HepG2 (cell line): Measurements from ENCODE around the gene PRSS1. TPM values are rescaled to one million over a fixed set of nuclear protein-coding genes. Genes with fewer than 3 reads are reported as not detected.

Source experiments
- ATAC-seq: fragments of 200-7000 bp; cut with Tn5 transposase; 3 replicates; pipeline ENCODE4 v1.9.1; 2020; ENCODE audit warnings: mild to moderate bottlenecking, moderate library complexity
- BruUV-seq: library from RNA; stranded (reverse); fragments of 400-500 nt; replicated peaks from 2 replicates; lab custom pipeline; 2021; lab: Mats Ljungman, UMichigan
- CTCF ChIA-PET: fragments of 300-600 bp; formaldehyde crosslinking; extraction: SDS; loops from one replicate; lab custom pipeline; 2021; ENCODE audit warnings: low total read pairs, inconsistent platforms, low intra/inter-chr PET ratio; lab: Yijun Ruan, JAX
- POLR2A ChIA-PET: fragments of 350-600 bp; sonication (Branson Sonifier 250); formaldehyde crosslinking; loops from one replicate; lab custom pipeline; 2020; ENCODE audit warnings: antibody characterized with exemption, inconsistent platforms; lab: Yijun Ruan, JAX
- DNase-seq: peaks from one replicate; pipeline ENCODE4 v3.0.0-alpha.2; 2015; ENCODE audit warnings: low spot score
- FAIRE-seq: peaks from 3 replicates; lab custom pipeline; 2011; peaks lifted over from hg19 to GRCh38; lab: Jason Lieb, UNC
- H2AFZ ChIP-seq: one replicate; pipeline ENCODE4 v1.6.1; 2011; ENCODE audit warnings: low read length, inconsistent platforms
- H3K27ac ChIP-seq: fragments of 300-600 bp; 3 replicates; pipeline ENCODE4 v1.8.0; 2011; ENCODE audit warnings: mixed run types, mild to moderate bottlenecking, mixed read lengths, low read length, inconsistent platforms; ENCODE audit not compliant: insufficient read depth; ENCODE audit errors: extremely low read length
- H3K27me3 ChIP-seq, 2 experiments: fragments of 200-600 bp in 1 of 2; 2 replicates in 1 of 2; 3 replicates in 1 of 2; pipeline versions ENCODE4 v1.6.0 to v1.8.0; 2011; ENCODE audit warnings: low read length in 2 of 2, mild to moderate bottlenecking in 2 of 2, moderate library complexity in 2 of 2, inconsistent platforms in 1 of 2; ENCODE audit not compliant: insufficient read depth in 2 of 2, control insufficient read depth in 1 of 2
- H3K36me3 ChIP-seq, 2 experiments: fragments of 200-600 bp in 1 of 2; replicated peaks in 1 of 2; 2 replicates in 1 of 2; 3 replicates in 1 of 2; pipeline versions ENCODE4 v1.5.1 to v1.8.0; 2011; ENCODE audit warnings: low read length in 2 of 2, inconsistent platforms in 1 of 2; ENCODE audit not compliant: insufficient read depth in 2 of 2, control insufficient read depth in 1 of 2
- H3K4me1 ChIP-seq: 2 replicates; pipeline ENCODE4 v1.5.1; 2012; ENCODE audit warnings: low read length, inconsistent platforms; ENCODE audit not compliant: insufficient read depth
- H3K4me2 ChIP-seq: 2 replicates; pipeline ENCODE4 v1.6.0; 2011; ENCODE audit warnings: low read depth, low read length, inconsistent platforms
- H3K4me3 ChIP-seq, 3 experiments: fragments of 200-600 bp in 1 of 3; sonication (generic), shearing (Covaris generic) in 1 of 3; replicated peaks in 1 of 3; 2 replicates each; pipeline ENCODE4 v1.5.1; 2011 to 2016; ENCODE audit warnings: low read length in 3 of 3, inconsistent platforms in 2 of 3, low read depth in 2 of 3, mild to moderate bottlenecking in 2 of 3, control low read depth in 1 of 3, mixed read lengths in 1 of 3; ENCODE audit not compliant: insufficient read depth in 1 of 3
- H3K79me2 ChIP-seq: one replicate; pipeline ENCODE4 v1.6.1; 2011; ENCODE audit warnings: low read length, inconsistent platforms; ENCODE audit not compliant: insufficient read depth
- H3K9ac ChIP-seq: 2 replicates; pipeline ENCODE4 v1.6.0; 2011; ENCODE audit warnings: mild to moderate bottlenecking, low read depth, low read length, inconsistent platforms; ENCODE audit not compliant: insufficient read depth
- H3K9me3 ChIP-seq: 2 replicates; pipeline ENCODE4 v1.5.1; 2012; ENCODE audit warnings: mild to moderate bottlenecking, low read length
- H4K20me1 ChIP-seq: 2 replicates; pipeline ENCODE4 v1.6.0; 2011; ENCODE audit warnings: inconsistent platforms, mild to moderate bottlenecking, low read length, moderate library complexity; ENCODE audit not compliant: insufficient read depth
- FUBP1 ChIP-seq: sonication (generic); formaldehyde crosslinking; IDR thresholded peaks from 2 replicates; pipeline ENCODE4 v1.5.1; 2020; ENCODE audit warnings: missing genetic modification reagents, mild to moderate bottlenecking, borderline replicate concordance
- GATAD1 ChIP-seq: IDR thresholded peaks from 2 replicates; pipeline ENCODE4 v1.6.1; 2016; ENCODE audit warnings: missing genetic modification reagents, missing compliant biosample characterization
- GTF2F1 ChIP-seq: fragments of 150-350 bp; IDR thresholded peaks from 2 replicates; pipeline ENCODE4 v1.6.1; 2014; ENCODE audit warnings: low read length
- GZF1 ChIP-seq: sonication (generic); formaldehyde crosslinking; IDR thresholded peaks from 2 replicates; pipeline ENCODE4 v1.5.1; 2020; ENCODE audit warnings: mild to moderate bottlenecking, missing genetic modification reagents
- NFAT5 ChIP-seq: sonication (generic); formaldehyde crosslinking; IDR thresholded peaks from 2 replicates; pipeline ENCODE4 v1.4.0; 2020; ENCODE audit warnings: missing genetic modification reagents
- SATB2 ChIP-seq: sonication (generic); formaldehyde crosslinking; IDR thresholded peaks from 2 replicates; pipeline ENCODE4 v1.5.0; 2020; ENCODE audit warnings: missing genetic modification reagents
- ZNF530 ChIP-seq: sonication (generic); formaldehyde crosslinking; IDR thresholded peaks from 2 replicates; pipeline ENCODE4 v1.5.0; 2020; ENCODE audit warnings: low read depth, mild to moderate bottlenecking, missing genetic modification reagents
- ZNF589 ChIP-seq: sonication (generic); formaldehyde crosslinking; conservative IDR thresholded peaks from 2 replicates; pipeline ENCODE4 v1.8.0; 2022; ENCODE audit warnings: mild to moderate bottlenecking, moderate library complexity, missing genetic modification reagents
- ZNF609 ChIP-seq: sonication (generic); formaldehyde crosslinking; IDR thresholded peaks from 2 replicates; pipeline ENCODE4 v1.4.0; 2020; ENCODE audit warnings: mild to moderate bottlenecking, missing genetic modification reagents, borderline replicate concordance
- WGBS: methylation state at CpG from one replicate; pipeline ENCODE4 v1.1.6; 2017; ENCODE audit warnings: low lambda C conversion rate; 5-methylcytosine and 5-hydroxymethylcytosine counted together
- in situ Hi-C: cut with HindIII; loops from 2 replicates; pipeline ENCODE4 v1.10.0; 2017; ENCODE audit warnings: low pct_unique_long_range_greater_than_20kb; ENCODE audit not compliant: extremely low pct_ligation_motif_present
- intact Hi-C: fragments of 100-400 bp; cut with micrococcal nuclease; formaldehyde crosslinking; loops from one replicate; pipeline ENCODE4 v1.10.0; 2022; ENCODE audit not compliant: unreplicated experiment
- polyA plus RNA-seq, 8 experiments: library from polyadenylated mRNA; depleted of rRNA in 3 of 8; stranded (reverse) in 7 of 8; unstranded in 1 of 8; fragments of >200 nt; fragmentation: Illumina TruSeq in 4 of 8; extraction: Trizol in 4 of 8; gene quantifications; 2 replicates each; pipeline versions ENCODE4 v1.2.1 to v1.2.3, GENCODE V29; 2011 to 2016; ENCODE audit warnings: low read depth in 4 of 8, missing spikeins in 1 of 8, mixed read lengths in 1 of 8; ENCODE audit not compliant: insufficient read depth in 1 of 8
- total RNA-seq, 5 experiments: library from RNA; depleted of rRNA; stranded (reverse); fragments of >200 nt; fragmentation: Illumina TruSeq; extraction: Trizol; gene quantifications; 2 replicates each; pipeline ENCODE4 v1.2.3, GENCODE V29; 2016; ENCODE audit warnings: low read depth in 1 of 5

The PRSS1 gene
- total and polyA plus RNA-seq, 2 of the 13 experiments (the other 11 are each of a cell fraction or from before 2014, with no cell fraction given), result not detected

- Histone ChIP-seq H4K20me1 (no peaks in the 10 kb centered on the region), H3K4me1 (no peaks in the 10 kb centered on the region), H3K27ac (no peak overlapping the region), H3K4me2 (no peak overlapping the region), H3K4me3 (no peak overlapping the region), H3K79me2 (no peaks in the 10 kb centered on the region), H3K27me3 (peaks cover 0 to 7% of the 10 kb centered on the region in 2 experiments; a peak in 2 of 5 replicates), H3K9me3 (no peaks in the 10 kb centered on the region), H2AFZ (no peak overlapping the region), H3K9ac (no peak overlapping the region), H3K36me3 (no peaks in the 10 kb centered on the region)
- intact Hi-C loops, result loop anchor here (1.0 kb wide), 1 partner anchor 71 kb away; no protein-coding TSS in a partner anchor
- ChIA-PET POLR2A (no interaction called here), CTCF (interaction anchor here (1.2 kb wide), 1 partner anchor 71 kb away, joined by 4 read pairs; no protein-coding TSS in a partner anchor)
- 66% methylated on average over 4 of the region's 4 CpGs for WGBS
- in situ Hi-C loops, result no loop called here
- FAIRE-seq (no peak), DNase-seq (no peak), ATAC-seq (no peak)
- TF ChIP-seq SATB2 (CRISPR knock-in tag) (no peak), GTF2F1 (no peak), ZNF589 (CRISPR knock-in tag) (no peak), FUBP1 (no peak), ZNF609 (CRISPR knock-in tag) (no peak), ZNF530 (no peak), GATAD1 (no peak), NFAT5 (CRISPR knock-in tag) (no peak), GZF1 (CRISPR knock-in tag) (no peak)
- BruUV-seq, result no TSS peak
These were observed 36.7 kb upstream of the PRSS1 start for GRCh38 chr7:142712617-142712957.
